HL-60 (cell line): ENCODE data around the gene LAMB3.

Experiments used
- POLR2AphosphoS5 ChIP-seq: IDR thresholded peaks from 2 replicates; pipeline ENCODE4 v1.6.1; 2012; ENCODE audit warnings: low read depth
- TF ChIP-seq, protein P1 (sequence below): IDR thresholded peaks from one replicate; pipeline ENCODE4 v1.5.1; 2011; ENCODE audit warnings: low read length, control low read depth, inconsistent platforms; ENCODE audit not compliant: insufficient read depth
- TF ChIP-seq, protein P2 (sequence below): IDR thresholded peaks from 2 replicates; pipeline ENCODE4 v1.6.1; 2012; ENCODE audit warnings: low read depth; ENCODE audit not compliant: insufficient replicate concordance

DNA sequence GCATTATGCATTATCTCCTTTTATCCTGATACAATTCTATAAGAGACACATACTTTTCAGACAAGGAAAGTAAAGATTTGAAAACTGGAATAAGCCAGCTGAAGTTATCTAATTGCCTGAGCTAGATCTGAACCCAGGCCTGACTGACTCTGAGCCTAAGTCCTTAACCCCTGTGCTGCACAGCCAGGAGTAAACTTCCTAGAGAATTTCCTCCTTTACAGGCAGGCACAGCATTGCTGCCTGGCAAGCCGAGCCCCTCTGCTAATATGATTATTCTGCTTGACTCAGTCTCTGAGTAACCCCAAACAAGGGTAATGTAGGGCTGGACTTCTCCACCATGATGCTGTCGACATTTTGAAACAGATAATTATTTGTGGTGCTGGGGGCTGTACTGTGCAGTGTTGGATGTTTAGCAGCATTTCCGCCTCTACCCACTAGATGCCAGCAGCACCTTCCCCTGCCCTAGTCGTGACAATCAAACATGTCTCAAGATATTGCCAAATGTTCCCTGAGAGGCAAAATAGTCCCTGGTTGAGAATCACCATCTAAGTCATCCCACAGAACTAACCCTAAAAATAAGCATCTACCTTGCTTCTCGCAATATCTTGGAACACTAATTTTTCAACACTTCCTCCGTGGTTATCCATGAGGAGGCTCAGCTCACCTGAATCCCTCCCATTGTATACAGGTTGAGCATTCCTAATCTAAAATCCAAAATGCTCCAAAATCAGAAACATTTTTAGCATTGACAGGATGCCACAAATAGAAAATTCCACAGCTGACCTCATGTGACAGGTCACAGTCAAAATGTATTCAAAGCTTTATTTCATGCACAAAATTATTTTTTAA lies 50.2 kb downstream of the LAMB3 start:
- TF ChIP-seq, protein P1, sequence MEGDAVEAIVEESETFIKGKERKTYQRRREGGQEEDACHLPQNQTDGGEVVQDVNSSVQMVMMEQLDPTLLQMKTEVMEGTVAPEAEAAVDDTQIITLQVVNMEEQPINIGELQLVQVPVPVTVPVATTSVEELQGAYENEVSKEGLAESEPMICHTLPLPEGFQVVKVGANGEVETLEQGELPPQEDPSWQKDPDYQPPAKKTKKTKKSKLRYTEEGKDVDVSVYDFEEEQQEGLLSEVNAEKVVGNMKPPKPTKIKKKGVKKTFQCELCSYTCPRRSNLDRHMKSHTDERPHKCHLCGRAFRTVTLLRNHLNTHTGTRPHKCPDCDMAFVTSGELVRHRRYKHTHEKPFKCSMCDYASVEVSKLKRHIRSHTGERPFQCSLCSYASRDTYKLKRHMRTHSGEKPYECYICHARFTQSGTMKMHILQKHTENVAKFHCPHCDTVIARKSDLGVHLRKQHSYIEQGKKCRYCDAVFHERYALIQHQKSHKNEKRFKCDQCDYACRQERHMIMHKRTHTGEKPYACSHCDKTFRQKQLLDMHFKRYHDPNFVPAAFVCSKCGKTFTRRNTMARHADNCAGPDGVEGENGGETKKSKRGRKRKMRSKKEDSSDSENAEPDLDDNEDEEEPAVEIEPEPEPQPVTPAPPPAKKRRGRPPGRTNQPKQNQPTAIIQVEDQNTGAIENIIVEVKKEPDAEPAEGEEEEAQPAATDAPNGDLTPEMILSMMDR: peak; percentile 80
- no peak for TF ChIP-seq POLR2AphosphoS5
- TF ChIP-seq, protein P2, sequence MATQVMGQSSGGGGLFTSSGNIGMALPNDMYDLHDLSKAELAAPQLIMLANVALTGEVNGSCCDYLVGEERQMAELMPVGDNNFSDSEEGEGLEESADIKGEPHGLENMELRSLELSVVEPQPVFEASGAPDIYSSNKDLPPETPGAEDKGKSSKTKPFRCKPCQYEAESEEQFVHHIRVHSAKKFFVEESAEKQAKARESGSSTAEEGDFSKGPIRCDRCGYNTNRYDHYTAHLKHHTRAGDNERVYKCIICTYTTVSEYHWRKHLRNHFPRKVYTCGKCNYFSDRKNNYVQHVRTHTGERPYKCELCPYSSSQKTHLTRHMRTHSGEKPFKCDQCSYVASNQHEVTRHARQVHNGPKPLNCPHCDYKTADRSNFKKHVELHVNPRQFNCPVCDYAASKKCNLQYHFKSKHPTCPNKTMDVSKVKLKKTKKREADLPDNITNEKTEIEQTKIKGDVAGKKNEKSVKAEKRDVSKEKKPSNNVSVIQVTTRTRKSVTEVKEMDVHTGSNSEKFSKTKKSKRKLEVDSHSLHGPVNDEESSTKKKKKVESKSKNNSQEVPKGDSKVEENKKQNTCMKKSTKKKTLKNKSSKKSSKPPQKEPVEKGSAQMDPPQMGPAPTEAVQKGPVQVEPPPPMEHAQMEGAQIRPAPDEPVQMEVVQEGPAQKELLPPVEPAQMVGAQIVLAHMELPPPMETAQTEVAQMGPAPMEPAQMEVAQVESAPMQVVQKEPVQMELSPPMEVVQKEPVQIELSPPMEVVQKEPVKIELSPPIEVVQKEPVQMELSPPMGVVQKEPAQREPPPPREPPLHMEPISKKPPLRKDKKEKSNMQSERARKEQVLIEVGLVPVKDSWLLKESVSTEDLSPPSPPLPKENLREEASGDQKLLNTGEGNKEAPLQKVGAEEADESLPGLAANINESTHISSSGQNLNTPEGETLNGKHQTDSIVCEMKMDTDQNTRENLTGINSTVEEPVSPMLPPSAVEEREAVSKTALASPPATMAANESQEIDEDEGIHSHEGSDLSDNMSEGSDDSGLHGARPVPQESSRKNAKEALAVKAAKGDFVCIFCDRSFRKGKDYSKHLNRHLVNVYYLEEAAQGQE: no peak
